HG03095 (cell line): ENCODE measurements around the gene B4GAT1.
A peak's percentile ranks its signal among the peaks of the same experiment; 100 is the strongest.
"Not testable (repeated sequence)": the region's sequence is repeated elsewhere in the genome, so short reads cannot be mapped to it uniquely, and the experiment has no call there.

ENCODE experiments used
- ATAC-seq: cut with Tn5 transposase; IDR thresholded peaks from one replicate; pipeline ENCODE4 v1.9.1; 2021; ENCODE audit warnings: moderate library complexity; ENCODE audit not compliant: unreplicated experiment

B4GAT1 gene

DNA sequence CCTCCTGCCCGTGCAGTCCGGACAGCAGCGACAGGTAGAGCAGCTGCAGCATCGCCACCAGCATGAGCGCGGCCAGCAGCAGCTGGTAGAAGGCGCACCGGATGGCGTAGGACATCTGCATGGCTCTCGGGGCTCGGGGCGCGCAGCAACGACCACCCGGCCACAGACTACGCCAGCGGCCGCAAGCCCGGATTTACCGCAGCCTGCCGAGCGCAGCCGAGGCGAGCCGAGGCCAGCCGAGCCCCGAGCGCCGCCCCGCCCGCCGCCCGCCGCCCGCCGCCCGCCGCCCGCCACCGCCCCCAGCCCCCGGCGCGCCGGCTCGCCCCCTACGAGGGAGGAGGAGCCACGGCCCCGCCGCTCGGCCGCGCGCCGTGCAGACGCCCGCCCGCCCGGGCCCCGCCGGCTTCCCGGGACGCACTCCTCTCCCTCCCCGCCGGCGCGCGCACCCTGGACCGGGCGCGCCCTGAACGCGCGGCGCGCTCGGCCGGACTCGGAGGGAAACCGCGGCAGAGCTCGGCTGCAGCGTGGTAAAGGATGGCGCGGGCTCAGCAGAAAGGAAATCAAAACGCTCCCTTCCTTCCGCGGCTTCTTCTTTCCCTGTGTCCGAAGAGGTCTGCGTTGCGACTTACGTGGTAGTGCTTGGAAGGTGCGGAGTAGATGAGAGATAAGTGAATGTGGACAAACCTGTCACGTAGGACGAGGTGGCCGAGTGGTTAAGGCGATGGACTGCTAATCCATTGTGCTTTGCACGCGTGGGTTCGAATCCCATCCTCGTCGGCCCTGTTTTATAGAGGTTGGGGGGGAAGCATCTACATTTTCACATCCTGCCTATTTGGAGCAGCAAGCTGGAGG lies at the start of gene B4GAT1:
Gene B4GAT1 (minus strand): TSS at position 205 of the 852 bp plus-strand sequence. CDS start 84 bp downstream, at position 121.
- no peak for ATAC-seq

DNA sequence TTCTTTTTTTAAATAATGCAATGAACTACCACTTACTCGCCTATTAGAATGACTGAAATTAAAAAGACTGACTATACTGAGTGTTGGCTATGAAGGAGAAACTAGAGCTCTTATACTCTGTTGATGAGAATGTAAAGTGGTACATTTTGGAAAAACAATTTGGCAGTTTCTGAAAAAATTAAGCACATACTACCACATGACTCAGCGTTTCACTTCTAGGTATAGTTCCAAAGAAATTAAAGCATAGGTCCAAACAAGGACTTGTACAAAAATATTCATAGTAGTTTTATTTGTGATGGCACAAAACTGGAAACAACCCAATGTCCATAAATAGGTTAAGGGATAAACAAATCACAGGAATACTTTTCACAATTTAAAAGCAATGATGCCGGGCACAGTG lies 46.5 kb upstream of the B4GAT1 start:
- ATAC-seq = no peak

DNA sequence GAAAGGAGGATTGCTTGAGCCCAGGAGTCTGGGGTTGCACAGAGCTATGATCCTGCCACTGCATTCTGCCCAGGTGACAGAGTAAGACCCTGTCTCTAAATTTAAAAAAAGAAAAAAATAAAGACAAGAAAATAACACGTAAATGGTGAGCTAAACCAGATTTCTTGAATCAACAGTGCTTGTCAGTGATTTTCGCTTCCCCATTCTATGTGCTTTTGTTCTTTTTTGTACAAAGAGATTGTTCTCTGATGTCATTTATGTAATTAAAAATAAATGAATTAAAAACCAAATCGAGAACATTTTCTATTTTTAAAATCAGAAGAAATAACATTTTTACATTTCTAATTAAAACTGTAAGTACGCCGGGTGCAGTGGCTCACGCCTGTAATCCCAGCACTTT lies 43.9 kb upstream of the B4GAT1 start:
- ATAC-seq = no peak

DNA sequence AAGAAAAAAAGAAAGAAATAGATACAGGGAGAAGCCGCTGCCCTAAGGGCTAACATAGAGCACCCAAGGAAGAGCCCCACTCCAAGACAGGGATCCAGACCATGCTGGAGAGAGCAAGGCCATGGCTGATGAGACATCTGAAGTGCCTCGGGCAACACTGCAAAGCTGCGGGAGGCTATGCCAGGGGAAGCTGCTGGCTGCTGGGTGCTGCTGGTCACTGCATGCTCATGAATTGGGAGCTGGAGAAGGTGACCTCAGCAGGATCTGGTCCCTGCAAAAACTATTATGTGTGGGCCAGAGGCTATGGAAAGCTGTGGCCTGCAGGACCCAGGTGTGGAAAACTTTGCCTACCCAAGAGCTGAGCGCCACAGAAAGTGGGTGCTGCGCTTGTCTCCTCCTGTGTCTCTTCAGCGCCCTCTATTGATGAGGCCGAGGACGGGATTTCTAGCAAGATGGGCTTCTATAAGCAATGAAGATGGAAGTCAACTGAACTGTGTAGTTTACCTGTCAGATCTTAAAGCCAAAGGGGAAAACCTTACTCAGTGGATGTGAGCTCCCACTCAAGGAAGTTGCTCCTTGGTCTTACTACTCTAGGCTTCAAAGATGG lies 41.5 kb upstream of the B4GAT1 start:
- no peak for ATAC-seq

DNA sequence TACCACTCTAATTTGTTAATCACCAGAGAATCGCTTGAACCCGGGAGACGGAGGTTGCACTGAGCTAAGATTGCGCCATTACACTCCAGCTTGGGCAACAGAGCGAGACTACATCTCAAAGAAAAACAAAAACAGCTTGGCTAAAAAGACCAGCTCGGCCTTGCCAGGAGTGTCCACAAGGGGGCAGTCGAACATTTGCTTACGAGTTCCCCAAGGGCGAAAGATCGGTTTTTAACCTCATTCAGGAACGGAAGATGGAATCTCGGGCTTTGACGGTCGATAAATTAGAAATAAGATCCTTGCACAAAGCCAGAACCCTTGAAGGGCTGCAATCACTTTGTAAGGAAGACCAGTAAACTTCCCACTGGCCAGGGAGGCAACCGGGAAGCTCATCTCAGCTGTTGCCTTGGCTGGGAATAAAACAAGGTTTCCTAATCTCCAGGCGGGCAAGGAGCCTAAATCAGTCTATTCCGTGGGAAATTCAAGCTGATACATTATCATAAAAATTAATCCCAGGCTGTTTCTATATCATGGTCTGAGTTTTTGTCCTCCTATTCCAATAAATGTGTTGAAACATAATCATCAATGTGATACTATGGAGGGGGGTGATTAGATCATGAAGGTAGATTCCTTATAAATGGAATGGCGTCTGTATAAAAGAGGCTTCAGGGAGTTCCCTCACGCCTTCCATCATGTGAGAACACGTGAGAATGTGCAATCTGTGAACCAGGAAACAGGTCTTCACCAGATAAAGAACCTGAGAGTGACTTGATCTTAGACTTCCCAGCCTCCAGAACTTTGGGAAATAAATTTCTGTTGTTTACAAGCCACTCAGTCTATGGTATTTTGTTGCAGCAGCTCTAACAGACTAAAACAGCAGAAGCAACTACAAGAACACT lies 39.0 kb upstream of the B4GAT1 start:
- no peak for ATAC-seq

DNA sequence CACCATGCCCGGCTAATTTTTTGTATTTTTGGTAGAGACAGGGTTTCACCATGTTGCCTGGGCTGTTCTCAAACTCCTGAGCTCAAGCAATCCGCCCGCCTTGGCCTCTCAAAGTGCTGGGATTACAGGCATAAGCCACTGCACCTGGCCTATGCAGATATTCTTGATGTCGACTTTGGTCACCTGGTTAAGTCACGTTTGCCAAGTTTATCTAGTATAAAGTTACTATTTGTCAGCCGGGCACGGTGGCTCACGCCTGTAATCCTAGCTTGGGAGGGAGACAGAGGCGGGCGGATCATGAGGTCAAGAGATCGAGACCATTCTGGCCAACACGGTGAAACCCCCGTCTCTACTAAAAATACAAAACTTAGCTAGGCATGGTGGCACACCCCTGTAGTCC lies 36.9 kb upstream of the B4GAT1 start:
- not testable (repeated sequence) for ATAC-seq

DNA sequence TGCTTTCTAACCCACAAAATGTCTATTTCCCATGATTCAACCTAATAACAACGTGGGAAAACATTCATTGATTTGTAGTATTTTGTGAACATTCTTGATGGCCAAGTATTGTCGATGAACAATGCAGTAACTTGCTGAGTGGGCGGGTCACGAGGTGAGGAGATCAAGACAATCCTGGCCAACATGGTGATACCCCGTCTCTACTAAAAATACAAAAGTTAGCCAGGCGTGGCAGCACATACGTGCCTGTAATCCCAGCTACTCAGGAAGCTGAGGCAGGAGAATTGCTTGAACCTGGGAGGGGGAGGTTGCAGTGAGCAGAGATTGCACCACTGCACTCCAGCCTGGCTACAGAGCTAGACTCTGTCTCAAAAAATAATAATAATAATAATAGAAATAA lies 32.8 kb upstream of the B4GAT1 start:
- ATAC-seq = not testable (repeated sequence)

DNA sequence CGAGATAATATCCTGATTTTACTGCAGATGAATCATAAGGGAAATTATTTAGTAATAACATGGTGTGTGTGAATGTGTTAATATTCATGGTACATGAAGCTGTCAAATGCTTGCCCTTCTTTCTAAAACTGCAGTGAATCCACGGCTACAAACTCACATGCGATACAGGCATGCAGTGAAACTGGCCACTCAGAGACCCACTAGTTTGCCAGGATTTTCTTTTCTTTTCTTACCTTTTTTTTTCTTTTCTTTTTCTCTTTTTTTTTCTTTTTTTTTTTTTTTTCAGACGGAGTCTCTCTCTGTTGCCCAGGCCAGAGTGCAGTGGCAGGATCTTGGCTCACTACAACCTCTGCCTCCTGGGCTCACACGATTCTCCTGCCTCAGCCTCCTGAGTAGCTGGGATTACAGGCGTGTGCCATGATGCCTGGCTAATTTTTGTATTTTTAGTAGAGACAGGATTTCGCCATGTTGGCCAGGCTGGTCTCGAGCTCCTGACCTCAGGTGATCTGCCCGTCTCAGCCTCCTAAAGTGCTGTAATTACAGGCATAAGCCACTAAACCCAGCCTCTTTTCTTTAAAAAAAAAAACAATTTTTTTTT lies 26.4 kb upstream of the B4GAT1 start:
- not testable (repeated sequence) for ATAC-seq

DNA sequence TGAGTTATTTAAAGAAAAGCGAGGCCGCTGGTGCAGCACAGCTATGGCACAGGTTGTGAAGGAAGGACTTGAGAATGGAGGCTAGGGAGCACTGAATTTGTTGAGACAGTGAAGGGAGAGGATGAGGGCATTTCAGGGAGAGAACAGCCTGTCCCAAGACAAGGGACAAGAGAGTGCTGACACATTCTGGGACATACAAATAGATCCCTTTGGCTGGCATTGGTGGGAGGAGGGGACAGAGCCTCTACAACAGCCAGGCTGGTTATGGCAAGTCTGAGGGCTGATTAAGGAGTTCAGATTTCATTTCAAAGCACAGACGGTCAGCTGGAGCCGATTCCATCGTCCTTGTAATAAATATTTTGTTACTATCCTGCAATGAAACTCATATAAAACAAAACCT lies 25.8 kb upstream of the B4GAT1 start:
- ATAC-seq = no peak

DNA sequence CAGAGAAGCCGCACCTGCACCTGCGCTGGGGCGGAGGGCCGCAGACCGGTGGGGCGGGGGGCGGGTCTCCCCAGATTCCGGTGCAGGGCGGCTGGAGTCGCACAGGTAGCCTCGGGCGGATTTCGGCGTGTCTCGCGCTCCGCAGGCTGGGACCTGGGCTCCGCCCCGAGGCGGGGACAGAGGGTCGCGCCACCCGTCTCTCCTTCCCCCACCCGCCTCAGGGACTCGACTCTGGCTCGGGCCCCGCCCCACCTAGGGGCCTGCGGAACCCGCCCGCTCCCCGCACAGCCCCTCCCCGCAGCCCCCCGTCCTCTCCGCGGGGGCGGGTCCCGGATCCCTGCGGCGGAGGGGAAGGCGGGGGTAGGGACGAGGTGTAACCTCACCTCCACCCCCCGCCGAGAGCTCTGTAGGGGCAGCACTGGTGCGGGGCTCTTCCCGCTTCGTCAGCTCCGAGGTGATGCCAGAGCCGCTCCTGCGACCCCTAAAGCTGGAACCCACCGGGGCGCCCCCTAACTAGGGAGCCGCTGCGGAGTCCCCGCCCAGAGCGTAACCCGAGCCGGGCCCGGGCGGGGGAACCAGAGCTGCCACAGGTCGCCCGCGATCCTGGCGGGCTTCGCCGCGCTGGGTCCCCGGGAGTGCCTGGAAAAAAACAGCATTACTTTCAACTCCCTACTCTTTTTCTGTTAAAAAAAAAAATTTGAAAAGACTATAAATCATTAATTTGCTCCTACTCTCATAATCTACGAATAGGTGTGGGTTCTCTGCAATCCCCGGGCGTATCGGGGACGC lies 24.4 kb upstream of the B4GAT1 start, which contains the start of gene SLC29A2:
Gene SLC29A2 (minus strand): TSS at position 134 of the 789 bp plus-strand sequence. CDS start 169 bp downstream, outside the sequence.
- peak; percentile 69 for ATAC-seq

DNA sequence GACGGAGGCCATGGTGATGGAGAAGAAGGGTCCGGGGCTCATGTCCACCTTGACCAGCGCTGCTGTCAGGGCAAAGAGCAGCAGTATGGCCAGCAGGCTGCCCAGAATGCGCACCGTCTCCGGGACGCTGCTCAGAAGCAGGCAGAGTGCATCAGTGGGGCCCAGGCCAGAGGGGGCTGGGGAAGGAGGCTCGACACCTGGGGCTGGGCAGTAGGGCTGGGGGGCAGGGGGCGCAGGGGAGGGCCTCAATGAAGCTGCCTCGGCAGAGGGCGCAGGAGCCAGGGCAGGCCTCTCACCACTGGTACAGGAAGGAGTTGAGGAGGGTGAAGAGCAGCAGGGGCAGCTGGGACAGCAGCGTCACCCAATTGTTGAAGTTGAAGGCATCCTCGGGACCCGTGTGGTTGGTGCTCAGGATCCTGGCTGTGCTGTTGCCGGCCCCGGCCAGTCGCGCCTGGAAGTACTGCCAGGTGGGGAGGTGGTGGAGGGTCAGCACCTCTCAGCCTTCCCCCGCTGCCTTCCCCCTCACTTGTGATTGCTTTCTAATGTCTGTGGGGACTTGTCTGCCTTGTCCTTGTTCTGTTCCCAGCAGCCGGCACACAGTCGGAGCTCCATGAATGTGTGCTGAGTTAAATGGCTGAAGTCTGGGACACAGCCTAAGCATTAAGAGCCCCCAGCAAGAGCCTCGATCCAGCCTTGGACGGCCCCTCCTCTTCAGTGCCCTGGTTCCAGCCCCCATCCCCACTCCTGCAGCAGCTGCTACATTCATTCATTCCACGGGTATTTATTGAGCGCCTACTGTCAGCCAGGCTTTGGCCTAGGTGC lies 21.9 kb upstream of the B4GAT1 start:
- ATAC-seq = no peak

DNA sequence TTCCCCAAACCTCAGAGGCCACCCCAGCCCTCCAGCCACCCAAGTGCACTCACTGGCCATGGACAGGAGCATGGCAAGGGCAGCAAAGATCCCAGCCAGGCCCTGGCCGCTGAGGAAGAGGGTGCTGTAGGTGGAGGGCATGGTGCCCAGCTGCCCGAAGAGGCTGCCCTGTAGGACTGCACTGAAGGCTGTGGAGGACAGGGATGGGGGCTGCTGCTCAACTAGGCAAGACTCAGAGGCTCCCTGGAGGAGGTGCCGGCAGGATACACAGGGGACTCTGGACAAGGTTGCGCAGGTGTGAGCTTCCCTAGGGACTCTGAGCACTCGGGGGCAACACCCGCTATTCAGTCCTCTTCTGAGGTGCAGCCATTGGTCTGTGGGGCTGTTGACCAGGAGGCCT lies 21.1 kb upstream of the B4GAT1 start:
- no peak for ATAC-seq

DNA sequence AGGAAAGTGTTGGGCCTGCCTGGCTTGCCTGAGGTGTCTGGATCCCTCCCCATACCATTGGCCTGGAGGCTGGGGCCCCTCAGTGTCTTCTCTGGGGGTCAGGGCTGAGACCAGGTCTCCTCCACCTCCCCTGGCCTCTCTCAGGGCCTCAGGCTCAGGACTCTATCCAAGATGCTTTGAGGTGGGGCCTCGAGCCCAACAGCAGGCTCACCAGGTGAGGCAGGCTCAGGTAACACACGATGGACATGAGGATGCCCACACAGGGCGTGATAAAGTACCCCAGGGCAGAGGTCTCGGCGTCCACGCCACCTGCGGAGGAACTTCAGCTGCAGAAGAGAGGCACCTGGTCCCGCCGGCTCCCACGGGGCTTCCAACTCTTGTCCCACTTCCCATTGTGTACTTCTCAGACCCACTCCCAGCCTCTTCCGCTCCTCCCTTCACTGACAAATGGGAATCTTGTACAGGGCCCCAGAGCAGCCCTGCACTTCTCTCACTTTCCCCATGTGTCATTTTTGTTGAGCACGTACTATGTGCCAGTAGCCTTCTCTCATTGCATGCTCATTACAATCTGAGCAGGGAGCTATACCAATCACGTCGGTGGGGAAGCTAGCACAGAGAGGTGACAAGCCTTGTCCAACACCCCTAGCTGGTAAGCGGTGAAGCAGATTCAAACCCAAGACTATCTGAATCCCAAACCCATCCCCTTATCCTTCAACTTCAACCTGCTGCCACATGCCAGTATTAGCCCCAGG lies 20.3 kb upstream of the B4GAT1 start:
- ATAC-seq = no peak

DNA sequence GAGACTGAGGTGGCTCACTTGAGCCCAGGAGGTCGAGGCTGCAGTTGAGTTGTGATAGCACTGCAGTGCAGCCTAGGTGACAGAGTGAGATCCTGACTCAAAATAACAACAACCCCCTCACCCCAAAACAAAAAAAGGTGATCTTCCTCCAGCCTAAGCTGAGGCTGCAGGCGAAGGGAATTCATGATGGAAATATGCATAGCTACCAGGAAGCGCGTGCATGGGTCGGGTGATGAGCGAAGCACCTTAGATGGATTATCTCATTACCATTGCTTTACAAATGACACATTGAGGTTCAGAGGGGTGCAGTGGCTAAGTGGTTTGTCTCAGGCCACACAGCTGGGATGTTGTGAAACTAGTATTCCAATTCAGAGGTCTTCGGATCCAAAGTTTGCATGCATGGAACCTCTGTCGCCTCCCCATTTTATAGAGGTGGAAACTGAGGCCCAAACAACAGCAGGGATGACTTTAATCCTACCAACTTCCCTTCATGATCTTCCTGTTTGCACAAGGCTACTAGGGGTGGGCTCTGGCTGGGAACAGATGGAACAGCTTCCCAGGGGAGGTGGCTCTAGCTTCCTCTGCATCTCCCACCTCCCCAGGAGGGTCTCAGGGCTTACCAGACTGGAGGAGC lies 19.5 kb upstream of the B4GAT1 start:
- no peak for ATAC-seq

DNA sequence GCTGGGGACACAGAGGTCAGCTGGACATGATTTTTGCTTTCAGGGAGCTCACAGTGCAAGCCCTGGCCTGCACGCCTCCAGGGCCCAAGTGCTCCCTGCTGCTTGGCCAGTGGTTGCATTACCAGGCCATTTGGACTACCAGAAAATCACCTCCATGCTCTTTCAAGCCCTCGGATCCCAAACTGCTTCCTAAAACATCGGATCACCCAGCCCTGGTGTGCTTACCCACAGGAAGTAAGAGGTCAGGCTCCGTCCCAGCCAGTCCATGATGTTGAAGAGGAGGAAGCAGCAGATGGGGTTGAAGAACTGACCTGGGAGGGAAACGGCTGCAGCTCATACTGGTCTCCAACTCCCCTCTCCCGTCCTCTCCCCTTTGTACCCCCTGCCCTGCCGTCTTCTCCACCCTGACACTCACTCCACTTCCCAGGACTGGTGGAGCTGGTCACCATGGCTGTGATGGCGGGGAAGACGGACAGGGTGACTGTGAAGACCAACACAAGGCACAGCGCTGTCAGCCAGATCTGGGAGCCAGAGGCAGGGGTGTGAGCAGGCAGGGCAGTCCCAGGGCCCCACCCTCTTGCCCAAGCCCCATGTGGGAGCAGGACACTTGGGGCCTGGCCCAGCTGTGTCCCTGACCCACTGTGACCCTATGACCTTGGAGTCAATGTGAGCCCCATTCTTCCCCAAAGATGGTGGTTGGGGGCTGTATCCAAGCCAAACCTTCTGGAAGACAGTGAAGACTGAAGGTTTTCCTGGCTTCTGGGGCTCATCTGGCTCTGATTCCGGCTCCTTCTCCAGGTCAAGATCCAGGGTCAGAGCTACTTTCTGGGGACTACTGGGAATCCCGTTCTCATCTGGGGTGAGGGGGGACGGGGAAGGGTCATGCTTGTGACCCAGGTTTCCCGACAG lies 18.5 kb upstream of the B4GAT1 start:
- ATAC-seq = no peak

DNA sequence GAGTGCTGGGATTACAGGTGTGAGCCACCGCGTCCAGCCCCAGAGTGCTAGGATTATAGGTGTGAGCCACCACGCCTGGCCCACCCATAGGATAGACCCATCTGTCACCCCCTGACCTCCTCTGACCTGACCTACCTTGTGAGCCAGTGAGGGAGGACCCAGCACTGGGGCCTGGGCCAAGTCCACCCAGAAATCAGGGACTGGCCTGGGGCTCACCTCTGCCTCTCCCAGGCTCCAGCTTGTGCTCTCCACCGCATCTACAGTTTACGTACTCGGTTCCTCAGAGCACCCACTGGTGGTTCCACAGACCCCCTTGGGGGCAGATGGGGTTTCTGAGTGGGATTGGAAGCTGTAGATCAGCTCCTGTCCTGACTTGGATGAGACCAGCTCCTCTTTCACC lies 17.7 kb upstream of the B4GAT1 start:
- ATAC-seq = no peak
